SK-N-MC (cell line): Measurements from ENCODE around the gene TMEM141.

ENCODE experiments used
- EZH2 ChIP-seq: fragments of 200-600 bp; sonication (generic); IDR thresholded peaks from one replicate; pipeline ENCODE4 v1.6.1; 2017; ENCODE audit warnings: antibody characterized with exemption
- FOXP2 ChIP-seq: optimal IDR thresholded peaks from 2 replicates; pipeline ENCODE3; 2011; ENCODE audit warnings: mild to moderate bottlenecking, moderate library complexity; ENCODE audit not compliant: insufficient read depth; ENCODE audit errors: extremely low read length, control extremely low read depth
- POLR2AphosphoS5 ChIP-seq: IDR thresholded peaks from 2 replicates; pipeline ENCODE4 v1.6.1; 2012; ENCODE audit warnings: mild to moderate bottlenecking, low read depth, low read length, borderline replicate concordance

DNA sequence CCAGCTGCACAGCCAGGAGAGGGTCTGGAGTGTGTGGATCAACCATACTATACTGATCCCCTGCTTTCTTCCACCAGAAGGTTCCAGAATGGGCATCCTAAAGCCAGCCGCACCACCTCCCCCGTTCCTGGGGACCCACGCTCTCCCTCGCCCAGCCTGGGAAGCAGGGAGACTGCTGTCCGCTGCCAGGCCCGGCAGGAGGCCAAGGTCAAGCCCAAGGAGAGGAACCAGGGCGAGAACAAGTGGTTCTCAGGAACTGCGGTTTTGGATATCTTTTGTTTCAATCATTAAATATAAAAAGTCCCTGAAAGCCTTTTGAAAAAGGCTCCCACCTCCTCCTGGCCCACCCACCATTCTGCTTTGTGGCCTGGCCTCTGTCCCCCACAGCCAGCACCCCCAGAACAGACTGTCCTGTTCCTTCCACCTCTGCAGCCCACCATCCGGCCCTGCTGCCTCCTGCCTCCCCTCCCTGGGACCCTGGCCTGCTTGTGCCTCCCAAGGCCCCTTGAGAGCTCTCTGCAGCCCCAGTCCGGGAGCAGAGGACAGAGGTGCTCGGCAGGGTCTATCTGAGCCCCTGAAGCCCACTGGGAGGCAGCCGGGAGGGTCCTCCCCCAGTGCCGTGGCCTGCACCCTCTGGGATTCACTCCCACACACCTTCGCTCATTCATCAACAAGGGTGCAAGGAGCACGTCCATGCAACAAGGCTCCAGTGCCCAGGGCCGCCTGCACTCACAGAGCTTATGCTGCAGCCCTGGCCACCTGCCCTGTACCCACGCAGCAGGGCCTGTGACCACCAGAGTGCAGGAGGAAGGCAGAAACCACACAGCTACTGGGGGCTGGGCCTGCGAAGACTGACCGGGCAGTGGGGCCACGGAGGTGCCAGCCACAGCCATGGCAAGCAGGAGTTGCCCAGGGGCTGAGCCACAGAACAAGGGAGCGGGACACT lies 42.2 kb upstream of the TMEM141 start:
- TF ChIP-seq EZH2 (no peak), POLR2AphosphoS5 (no peak), FOXP2 (no peak)
